NK-92 (cell line): ENCODE measurements around the gene TSPAN15.

Experiments
- DNase-seq: peaks from one replicate; lab custom pipeline; 2025; ENCODE audit not compliant: unreplicated experiment; lab: John Stamatoyannopoulos, UW

The TSPAN15 gene

GRCh38 chr10:69464801-69465401 is 13.6 kb downstream of the TSPAN15 start:
- DNase-seq: no peak

GRCh38 chr10:69465457-69466157 is 14.3 kb downstream of the TSPAN15 start:
- DNase-seq: no peak

- no peak for DNase-seq
Measured at GRCh38 chr10:69466158-69466490, 14.9 kb downstream of the TSPAN15 start.

- DNase-seq: no peak
Measured at GRCh38 chr10:69466689-69467088, 15.4 kb downstream of the TSPAN15 start.

- DNase-seq: no peak
Measured at GRCh38 chr10:69467928-69468750, 16.9 kb downstream of the TSPAN15 start.

GRCh38 chr10:69468751-69469089 is 17.5 kb downstream of the TSPAN15 start:
- no peak for DNase-seq

- no peak for DNase-seq
Measured at GRCh38 chr10:69469976-69470375, 18.7 kb downstream of the TSPAN15 start.

- DNase-seq: no peak
Measured at GRCh38 chr10:69470463-69471384, 19.5 kb downstream of the TSPAN15 start.

- DNase-seq: no peak
Measured at GRCh38 chr10:69472142-69472541, 20.9 kb downstream of the TSPAN15 start.

GRCh38 chr10:69472544-69472943 is 21.3 kb downstream of the TSPAN15 start:
- DNase-seq: no peak

- DNase-seq: no peak
Measured at GRCh38 chr10:69473304-69473990, 22.2 kb downstream of the TSPAN15 start.

- DNase-seq: no peak
Measured at GRCh38 chr10:69474742-69475432, 23.6 kb downstream of the TSPAN15 start.

GRCh38 chr10:69475433-69475830 is 24.2 kb downstream of the TSPAN15 start:
- DNase-seq: no peak

GRCh38 chr10:69477968-69478597 is 26.8 kb downstream of the TSPAN15 start:
- no peak for DNase-seq

GRCh38 chr10:69479240-69480067 is 28.2 kb downstream of the TSPAN15 start:
- no peak for DNase-seq

- DNase-seq: no peak
Measured at GRCh38 chr10:69480068-69480412, 28.8 kb downstream of the TSPAN15 start.

- DNase-seq: no peak
Measured at GRCh38 chr10:69481305-69481704, 30.0 kb downstream of the TSPAN15 start.

- DNase-seq: no peak
Measured at GRCh38 chr10:69481811-69482524, 30.7 kb downstream of the TSPAN15 start.
